PFSK-1 (cell line): ENCODE results near the gene C11orf52.

Experiments
- FOXP2 ChIP-seq: optimal IDR thresholded peaks from 2 replicates; pipeline ENCODE3; 2011; ENCODE audit warnings: borderline replicate concordance, control low read depth, inconsistent platforms; ENCODE audit not compliant: insufficient read depth; ENCODE audit errors: extremely low read length, extremely low read depth
- POLR2AphosphoS5 ChIP-seq: IDR thresholded peaks from 2 replicates; pipeline ENCODE4 v1.6.1; 2012; ENCODE audit warnings: low read depth, mild to moderate bottlenecking, control low read depth, low read length, moderate library complexity
- REST ChIP-seq, 2 experiments: IDR thresholded peaks; 2 replicates each; pipeline versions ENCODE4 v1.6.1 to v1.8.0; 2011 to 2012; ENCODE audit warnings: low read depth in 2 of 2, low read length in 2 of 2, control low read depth in 1 of 2, inconsistent platforms in 1 of 2, mild to moderate bottlenecking in 1 of 2, moderate library complexity in 1 of 2; ENCODE audit not compliant: insufficient read depth in 1 of 2
- SIN3A ChIP-seq: IDR thresholded peaks from 2 replicates; pipeline ENCODE4 v1.6.1; 2012; ENCODE audit warnings: mild to moderate bottlenecking, low read length, moderate library complexity, borderline replicate concordance; ENCODE audit not compliant: insufficient read depth
- TAF1 ChIP-seq: IDR thresholded peaks from 2 replicates; pipeline ENCODE4 v1.6.1; 2012; ENCODE audit warnings: low read length, control low read depth, borderline replicate concordance; ENCODE audit not compliant: insufficient read depth

Gene C11orf52

GRCh38 chr11:111913997-111914396 is 4.7 kb upstream of the C11orf52 start:
- TF ChIP-seq POLR2AphosphoS5 (no peak), SIN3A (no peak)

- no peak for TF ChIP-seq POLR2AphosphoS5
- TF ChIP-seq TAF1 = no peak
- no peak for TF ChIP-seq REST (IDR thresholded peaks at IDR 0.05; ENCODE audit: insufficient read depth in 1 of 2, low read depth in 2 of 2, low read length in 2 of 2)
- no peak for TF ChIP-seq FOXP2
- TF ChIP-seq SIN3A = no peak
Observed at GRCh38 chr11:111916768-111917167, 1.9 kb upstream of the C11orf52 start.

- TF ChIP-seq REST (IDR thresholded peaks at IDR 0.05; ENCODE audit: insufficient read depth in 1 of 2, low read depth in 2 of 2, low read length in 2 of 2) (no peak), SIN3A (no peak)
Observed at GRCh38 chr11:111917312-111917711, 1.4 kb upstream of the C11orf52 start.

- TF ChIP-seq FOXP2 = no peak
- no peak for TF ChIP-seq TAF1
- TF ChIP-seq POLR2AphosphoS5 = no peak
- no peak for TF ChIP-seq SIN3A
- no peak for TF ChIP-seq REST (IDR thresholded peaks at IDR 0.05; ENCODE audit: insufficient read depth in 1 of 2, low read depth in 2 of 2, low read length in 2 of 2)
Observed at GRCh38 chr11:111917788-111918187, 925 bp upstream of the C11orf52 start.

GRCh38 chr11:111920908-111921307 is 2.2 kb downstream of the C11orf52 start:
- TF ChIP-seq SIN3A = no peak
- TF ChIP-seq POLR2AphosphoS5 = no peak
- no peak for TF ChIP-seq FOXP2
- no peak for TF ChIP-seq REST (IDR thresholded peaks at IDR 0.05; ENCODE audit: insufficient read depth in 1 of 2, low read depth in 2 of 2, low read length in 2 of 2)
- TF ChIP-seq TAF1 = no peak
